Liver (tissue), 9 donors: ENCODE measurements around the gene SLC24A3. TPM values are rescaled to one million over a fixed set of nuclear protein-coding genes. Genes with fewer than 3 reads are reported as not detected.
"Not testable (repeated sequence)": the region's sequence is repeated elsewhere in the genome, so short reads cannot be mapped to it uniquely, and the experiment has no call there.

Experiments
- DNase-seq: peaks from one replicate; pipeline ENCODE4 v3.0.0-alpha.2; 2017; ENCODE audit warnings: low spot score
- H3K27ac ChIP-seq, 2 donors: one replicate each; pipeline ENCODE4 v1.7.0; 2013; ENCODE audit warnings: inconsistent platforms in 2 of 2, low read length in 2 of 2, control low read depth in 1 of 2, low read depth in 1 of 2, mild to moderate bottlenecking in 1 of 2
- H3K27me3 ChIP-seq, 4 donors: one replicate each; pipeline versions ENCODE4 v1.6.1 to v1.7.0; 2013; ENCODE audit warnings: low read length in 3 of 4, inconsistent platforms in 1 of 4, mild to moderate bottlenecking in 1 of 4, moderate library complexity in 1 of 4; ENCODE audit not compliant: control insufficient read depth in 4 of 4, insufficient read depth in 4 of 4
- H3K36me3 ChIP-seq, 4 donors: one replicate each; pipeline versions ENCODE4 v1.6.1 to v1.7.0; 2013; ENCODE audit warnings: low read length in 3 of 4, mild to moderate bottlenecking in 3 of 4, low read depth in 1 of 4, moderate library complexity in 1 of 4; ENCODE audit not compliant: control insufficient read depth in 4 of 4, insufficient read depth in 3 of 4
- H3K4me1 ChIP-seq, 4 donors: one replicate each; pipeline versions ENCODE4 v1.6.1 to v1.7.0; 2013; ENCODE audit warnings: low read length in 3 of 4, mild to moderate bottlenecking in 3 of 4, moderate library complexity in 1 of 4; ENCODE audit not compliant: control insufficient read depth in 4 of 4, insufficient read depth in 4 of 4
- H3K4me3 ChIP-seq, 3 donors: one replicate each; pipeline versions ENCODE4 v1.6.1 to v1.7.0; 2013; ENCODE audit warnings: low read length in 3 of 3, control low read depth in 1 of 3, low read depth in 1 of 3, mild to moderate bottlenecking in 1 of 3
- H3K9ac ChIP-seq, 2 donors: one replicate each; pipeline ENCODE4 v1.7.0; 2013; ENCODE audit warnings: low read length in 2 of 2, mild to moderate bottlenecking in 2 of 2, moderate library complexity in 2 of 2, control low read depth in 1 of 2, low read depth in 1 of 2
- H3K9me3 ChIP-seq, 4 donors: one replicate each; pipeline versions ENCODE4 v1.6.1 to v1.7.0; 2013; ENCODE audit warnings: low read length in 3 of 4; ENCODE audit not compliant: control insufficient read depth in 4 of 4
- EGR1 ChIP-seq, 2 donors: IDR thresholded peaks; 2 replicates each; pipeline ENCODE4 v1.6.1; 2016 to 2018; ENCODE audit warnings: antibody characterized with exemption in 2 of 2, low read depth in 2 of 2
- FOXA2 ChIP-seq: IDR thresholded peaks from 2 replicates; pipeline ENCODE4 v1.6.1; 2016; ENCODE audit warnings: antibody characterized with exemption
- HNF4A ChIP-seq, 2 donors: conservative IDR thresholded peaks; 2 replicates each; pipeline ENCODE4 v1.6.1; 2016; ENCODE audit warnings: antibody characterized with exemption in 2 of 2, mild to moderate bottlenecking in 2 of 2
- HNF4G ChIP-seq: IDR thresholded peaks from 2 replicates; pipeline ENCODE4 v1.6.1; 2016; ENCODE audit warnings: antibody characterized with exemption
- JUND ChIP-seq, 2 donors: IDR thresholded peaks; 2 replicates each; pipeline ENCODE4 v1.6.1; 2016; ENCODE audit warnings: antibody characterized with exemption in 2 of 2
- REST ChIP-seq: IDR thresholded peaks from 2 replicates; pipeline ENCODE4 v1.6.1; 2016; ENCODE audit warnings: antibody characterized with exemption, mild to moderate bottlenecking
- TAF1 ChIP-seq: conservative IDR thresholded peaks from 2 replicates; pipeline ENCODE4 v1.6.1; 2016; ENCODE audit warnings: antibody characterized with exemption, mild to moderate bottlenecking
- YY1 ChIP-seq: IDR thresholded peaks from 2 replicates; pipeline ENCODE4 v1.6.1; 2016; ENCODE audit warnings: antibody characterized with exemption, mild to moderate bottlenecking
- ZBTB33 ChIP-seq: IDR thresholded peaks from 2 replicates; pipeline ENCODE4 v1.6.1; 2016; ENCODE audit warnings: antibody characterized with exemption
- WGBS: extraction: QIAGEN DNeasy Blood & Tissue Kit; methylation state at CpG from one replicate; pipeline ENCODE4 v1.1.7; 2013; 5-methylcytosine and 5-hydroxymethylcytosine counted together
- polyA plus RNA-seq, 2 donors: library from polyadenylated mRNA; stranded (reverse) in 1 of 2; unstranded in 1 of 2; fragments of 200-250 nt in 1 of 2; fragments of >200 nt in 1 of 2; fragmentation: Nextera tagmentation in 1 of 2; extraction: Ambion mirVana in 1 of 2; gene quantifications; one replicate each; pipeline versions ENCODE4 v1.2.1 to v1.2.3, GENCODE V29; 2013 to 2015
- total RNA-seq, 2 donors: library from RNA; depleted of rRNA; stranded (reverse); fragments of >200 nt; gene quantifications; one replicate each; pipeline ENCODE4 v1.2.3, GENCODE V29; 2014
- TF ChIP-seq, protein P1 (sequence below): IDR thresholded peaks from 2 replicates; pipeline ENCODE4 v1.6.1; 2016; ENCODE audit warnings: antibody characterized with exemption
- TF ChIP-seq, protein P2 (sequence below): IDR thresholded peaks from 2 replicates; pipeline ENCODE4 v1.6.1; 2016; ENCODE audit warnings: antibody characterized with exemption
- TF ChIP-seq, protein P3 (sequence below): fragments of 150-350 bp; IDR thresholded peaks from 2 replicates; pipeline ENCODE4 v1.5.1; 2017; ENCODE audit warnings: improper control_type of control experiment, low read depth, low read length; ENCODE audit not compliant: missing input control
- donor health status: healthy.
- donor health status: healthy.
- donor health status: healthy.
- donor health status: healthy.
- donor health status: healthy.

SLC24A3 gene
- total and polyA plus RNA-seq, 4 donors: 0.28 to 1.8 (median 0.46) TPM

- Histone ChIP-seq H3K9me3 (no peaks in the 10 kb centered on the region), H3K36me3 (no peaks in the 10 kb centered on the region), H3K27me3 (peaks cover 0 to 2% (median under 1%) of the 10 kb centered on the region in 4 donors), H3K4me1 (peaks cover 0 to 5% (median 2%) of the 10 kb centered on the region in 4 donors), H3K27ac (no peak overlapping the region), H3K9ac (no peak overlapping the region), H3K4me3 (no peak overlapping the region)
- no peak for DNase-seq
- WGBS: 77% methylated on average over 3 of the region's 3 CpGs
- TF ChIP-seq JUND (IDR thresholded peaks at IDR 0.05) (no peak), HNF4A (conservative IDR thresholded peaks at IDR 0.05) (no peak), ZBTB33 (no peak), REST (no peak), YY1 (no peak)
These were observed 421.5 kb downstream of the SLC24A3 start for GRCh38 chr20:19633985-19634384.

DNA sequence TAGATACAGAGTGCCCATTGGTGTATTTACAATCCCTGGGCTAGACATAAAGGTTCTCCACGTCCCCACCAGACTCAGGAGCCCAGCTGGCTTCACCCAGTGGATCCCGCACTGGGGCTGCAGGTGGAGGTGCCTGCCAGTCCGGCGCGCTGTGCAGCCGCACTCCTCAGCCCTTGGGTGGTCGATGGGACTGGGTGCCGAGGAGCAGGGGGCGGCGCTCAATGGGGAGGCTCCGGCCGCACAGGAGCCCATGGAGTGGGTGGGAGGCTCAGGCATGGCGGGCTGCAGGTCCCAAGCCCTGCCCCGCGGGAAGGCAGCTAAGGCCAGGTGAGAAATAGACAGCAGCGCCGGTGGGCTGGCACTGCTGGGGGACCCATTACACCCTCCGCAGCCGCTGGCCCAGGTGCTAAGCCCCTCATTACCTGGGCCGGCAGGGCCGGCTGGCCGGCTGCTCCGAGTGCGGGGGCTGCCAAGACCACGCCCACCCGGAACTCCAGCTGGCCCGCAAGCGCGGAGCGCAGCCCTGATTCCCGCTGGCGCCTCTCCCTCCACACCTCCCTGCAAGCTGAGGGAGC, 427.1 kb downstream of the SLC24A3 start:
- H3K27ac ChIP-seq, DNase-seq, H3K27me3 ChIP-seq, H3K4me1 ChIP-seq, H3K36me3 ChIP-seq, H3K9ac ChIP-seq, H3K4me3 ChIP-seq, H3K9me3 ChIP-seq: not testable (repeated sequence)
- WGBS: 96% methylated on average over 32 of the region's 32 CpGs

- WGBS: 80% methylated on average over 4 of the region's 4 CpGs
- no peak for DNase-seq
- no peak for TF ChIP-seq JUND (IDR thresholded peaks at IDR 0.05)
- TF ChIP-seq, protein P1, sequence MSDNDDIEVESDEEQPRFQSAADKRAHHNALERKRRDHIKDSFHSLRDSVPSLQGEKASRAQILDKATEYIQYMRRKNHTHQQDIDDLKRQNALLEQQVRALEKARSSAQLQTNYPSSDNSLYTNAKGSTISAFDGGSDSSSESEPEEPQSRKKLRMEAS: no peak
- TF ChIP-seq HNF4A (conservative IDR thresholded peaks at IDR 0.05): no peak
- TF ChIP-seq FOXA2: no peak
- TF ChIP-seq EGR1 (IDR thresholded peaks at IDR 0.05; ENCODE audit: low read depth in 2 of 2): no peak
- no peak for TF ChIP-seq HNF4G
- TF ChIP-seq ZBTB33: no peak
- TF ChIP-seq REST: no peak
- TF ChIP-seq TAF1: no peak
- TF ChIP-seq YY1: no peak
- TF ChIP-seq, protein P2, sequence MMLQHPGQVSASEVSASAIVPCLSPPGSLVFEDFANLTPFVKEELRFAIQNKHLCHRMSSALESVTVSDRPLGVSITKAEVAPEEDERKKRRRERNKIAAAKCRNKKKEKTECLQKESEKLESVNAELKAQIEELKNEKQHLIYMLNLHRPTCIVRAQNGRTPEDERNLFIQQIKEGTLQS: no peak
- TF ChIP-seq, protein P3, sequence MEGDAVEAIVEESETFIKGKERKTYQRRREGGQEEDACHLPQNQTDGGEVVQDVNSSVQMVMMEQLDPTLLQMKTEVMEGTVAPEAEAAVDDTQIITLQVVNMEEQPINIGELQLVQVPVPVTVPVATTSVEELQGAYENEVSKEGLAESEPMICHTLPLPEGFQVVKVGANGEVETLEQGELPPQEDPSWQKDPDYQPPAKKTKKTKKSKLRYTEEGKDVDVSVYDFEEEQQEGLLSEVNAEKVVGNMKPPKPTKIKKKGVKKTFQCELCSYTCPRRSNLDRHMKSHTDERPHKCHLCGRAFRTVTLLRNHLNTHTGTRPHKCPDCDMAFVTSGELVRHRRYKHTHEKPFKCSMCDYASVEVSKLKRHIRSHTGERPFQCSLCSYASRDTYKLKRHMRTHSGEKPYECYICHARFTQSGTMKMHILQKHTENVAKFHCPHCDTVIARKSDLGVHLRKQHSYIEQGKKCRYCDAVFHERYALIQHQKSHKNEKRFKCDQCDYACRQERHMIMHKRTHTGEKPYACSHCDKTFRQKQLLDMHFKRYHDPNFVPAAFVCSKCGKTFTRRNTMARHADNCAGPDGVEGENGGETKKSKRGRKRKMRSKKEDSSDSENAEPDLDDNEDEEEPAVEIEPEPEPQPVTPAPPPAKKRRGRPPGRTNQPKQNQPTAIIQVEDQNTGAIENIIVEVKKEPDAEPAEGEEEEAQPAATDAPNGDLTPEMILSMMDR: no peak
These were observed 430.4 kb downstream of the SLC24A3 start for GRCh38 chr20:19642860-19643259.

More at GRCh38 chr20:19642860-19643259, 430.4 kb downstream of the SLC24A3 start:
- no peaks in the 10 kb centered on the region for H3K9me3 ChIP-seq
- no peak overlapping the region for H3K27ac ChIP-seq
- H3K27me3 ChIP-seq: peaks cover 0 to 4% (median under 1%) of the 10 kb centered on the region in 4 donors
- H3K4me3 ChIP-seq: no peak overlapping the region
- no peak overlapping the region for H3K9ac ChIP-seq
- no peaks in the 10 kb centered on the region for H3K36me3 ChIP-seq
- H3K4me1 ChIP-seq: no peaks in the 10 kb centered on the region
